Mucosa of rectum (tissue), 2 donors: Measurements from ENCODE around the gene LPIN2.

ENCODE experiments used
- H3K27ac ChIP-seq, 2 donors: one replicate each; pipeline ENCODE4 v1.7.0; 2013; ENCODE audit warnings: inconsistent platforms in 2 of 2, low read depth in 2 of 2, low read length in 2 of 2
- H3K27me3 ChIP-seq, 2 donors: one replicate each; pipeline ENCODE4 v1.7.0; 2013; ENCODE audit warnings: low read length in 2 of 2; ENCODE audit not compliant: control insufficient read depth in 2 of 2, insufficient read depth in 2 of 2
- H3K36me3 ChIP-seq, 2 donors: one replicate each; pipeline ENCODE4 v1.7.0; 2013; ENCODE audit warnings: low read length in 2 of 2; ENCODE audit not compliant: control insufficient read depth in 2 of 2, insufficient read depth in 2 of 2
- H3K4me1 ChIP-seq, 2 donors: one replicate each; pipeline ENCODE4 v1.7.0; 2013; ENCODE audit warnings: low read length in 2 of 2, mild to moderate bottlenecking in 1 of 2; ENCODE audit not compliant: control insufficient read depth in 2 of 2, insufficient read depth in 2 of 2
- H3K4me3 ChIP-seq, 2 donors: one replicate each; pipeline ENCODE4 v1.7.0; 2013; ENCODE audit warnings: low read length in 2 of 2
- H3K9ac ChIP-seq, 2 donors: one replicate each; pipeline ENCODE4 v1.7.0; 2013; ENCODE audit warnings: low read length in 2 of 2, low read depth in 1 of 2, mild to moderate bottlenecking in 1 of 2
- H3K9me3 ChIP-seq, 2 donors: one replicate each; pipeline ENCODE4 v1.7.0; 2013; ENCODE audit warnings: low read length in 2 of 2; ENCODE audit not compliant: control insufficient read depth in 2 of 2
- donor health status: healthy.
- donor health status: Normal muscosa, but diverticular disease.

The LPIN2 gene

DNA sequence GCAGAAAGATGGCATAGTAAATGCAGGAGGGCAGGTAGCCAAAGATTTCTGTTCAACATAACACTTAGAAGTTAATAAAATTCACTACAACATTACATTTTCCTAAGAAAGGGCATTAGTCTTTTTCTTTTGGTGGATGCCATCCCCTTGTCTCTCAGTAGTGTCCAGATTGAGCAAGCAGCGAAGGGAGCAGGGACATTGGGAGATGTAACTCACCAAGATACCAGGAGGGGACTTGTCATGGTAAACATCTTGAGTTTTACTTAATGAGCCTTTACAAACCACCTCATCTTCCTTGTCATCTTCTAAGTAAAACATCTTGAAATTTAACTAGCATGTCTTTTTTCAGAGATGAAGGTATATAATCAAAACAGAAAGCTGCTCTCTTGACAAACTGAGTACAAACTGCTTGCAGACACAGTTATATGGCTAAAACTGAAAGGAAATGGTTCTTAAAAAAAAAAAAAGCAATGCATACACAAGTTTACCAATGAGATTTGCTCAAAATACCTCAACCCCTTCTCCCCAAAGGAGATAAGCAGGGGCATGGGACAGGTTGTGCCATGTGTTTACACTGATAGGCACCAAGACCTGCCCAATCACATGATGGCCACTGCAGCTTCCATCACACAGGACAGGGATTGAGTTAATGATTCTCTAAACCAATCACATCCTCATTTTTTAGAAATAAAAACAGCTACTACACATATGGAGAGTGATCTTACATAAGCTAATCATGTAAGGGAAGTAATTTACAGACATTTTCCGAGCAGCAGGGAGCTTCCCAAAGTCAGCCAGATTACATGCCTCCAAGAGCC is 30.3 kb downstream of the LPIN2 start:
- peak overlapping the region; percentile 67 to 69 for H3K27ac ChIP-seq
- no peak overlapping the region for H3K9ac ChIP-seq
- H3K4me1 ChIP-seq, result peaks cover 44 to 54% of the 10 kb centered on the region in 2 donors
- no peaks in the 10 kb centered on the region for H3K27me3 ChIP-seq
- H3K4me3 ChIP-seq, result peak overlapping the region; percentile 39 to 62
- no peaks in the 10 kb centered on the region for H3K36me3 ChIP-seq
- no peaks in the 10 kb centered on the region for H3K9me3 ChIP-seq

DNA sequence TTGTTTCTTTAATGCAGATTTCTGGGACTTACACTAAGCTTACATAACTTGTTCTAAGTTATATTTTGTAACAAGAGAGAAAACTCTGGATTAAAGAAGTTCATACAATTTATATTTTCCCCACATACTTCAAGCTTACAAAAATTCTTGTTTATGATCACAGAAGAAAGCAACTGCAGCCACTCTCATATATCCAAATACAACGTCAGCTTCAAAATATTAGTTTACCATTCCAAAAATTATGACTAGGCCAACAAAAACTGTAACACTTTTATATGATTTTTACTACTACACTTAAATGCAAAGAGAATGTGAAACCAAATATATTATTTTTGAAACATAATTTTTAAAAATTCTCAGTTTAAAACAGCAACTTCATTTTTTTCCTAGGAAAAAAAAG is 30.9 kb downstream of the LPIN2 start:
- Histone ChIP-seq H3K4me3 (peak overlapping the region; percentile 39 to 62), H3K9ac (no peak overlapping the region), H3K4me1 (peaks cover 44 to 54% of the 10 kb centered on the region in 2 donors), H3K27ac (peak overlapping the region; percentile 67 to 69), H3K36me3 (no peaks in the 10 kb centered on the region), H3K9me3 (no peaks in the 10 kb centered on the region), H3K27me3 (no peaks in the 10 kb centered on the region)

- H3K4me3 ChIP-seq, result peak overlapping the region in 1 of 2 donors; percentile 55
- H3K4me1 ChIP-seq, result peaks cover 40 to 59% of the 10 kb centered on the region in 2 donors
- no peaks in the 10 kb centered on the region for H3K27me3 ChIP-seq
- no peaks in the 10 kb centered on the region for H3K36me3 ChIP-seq
- no peaks in the 10 kb centered on the region for H3K9me3 ChIP-seq
- peak overlapping the region in 1 of 2 donors; percentile 0 for H3K9ac ChIP-seq
- H3K27ac ChIP-seq, result peak overlapping the region; percentile 65 to 71
Measured at GRCh38 chr18:2981212-2981728, 31.7 kb downstream of the LPIN2 start.

DNA sequence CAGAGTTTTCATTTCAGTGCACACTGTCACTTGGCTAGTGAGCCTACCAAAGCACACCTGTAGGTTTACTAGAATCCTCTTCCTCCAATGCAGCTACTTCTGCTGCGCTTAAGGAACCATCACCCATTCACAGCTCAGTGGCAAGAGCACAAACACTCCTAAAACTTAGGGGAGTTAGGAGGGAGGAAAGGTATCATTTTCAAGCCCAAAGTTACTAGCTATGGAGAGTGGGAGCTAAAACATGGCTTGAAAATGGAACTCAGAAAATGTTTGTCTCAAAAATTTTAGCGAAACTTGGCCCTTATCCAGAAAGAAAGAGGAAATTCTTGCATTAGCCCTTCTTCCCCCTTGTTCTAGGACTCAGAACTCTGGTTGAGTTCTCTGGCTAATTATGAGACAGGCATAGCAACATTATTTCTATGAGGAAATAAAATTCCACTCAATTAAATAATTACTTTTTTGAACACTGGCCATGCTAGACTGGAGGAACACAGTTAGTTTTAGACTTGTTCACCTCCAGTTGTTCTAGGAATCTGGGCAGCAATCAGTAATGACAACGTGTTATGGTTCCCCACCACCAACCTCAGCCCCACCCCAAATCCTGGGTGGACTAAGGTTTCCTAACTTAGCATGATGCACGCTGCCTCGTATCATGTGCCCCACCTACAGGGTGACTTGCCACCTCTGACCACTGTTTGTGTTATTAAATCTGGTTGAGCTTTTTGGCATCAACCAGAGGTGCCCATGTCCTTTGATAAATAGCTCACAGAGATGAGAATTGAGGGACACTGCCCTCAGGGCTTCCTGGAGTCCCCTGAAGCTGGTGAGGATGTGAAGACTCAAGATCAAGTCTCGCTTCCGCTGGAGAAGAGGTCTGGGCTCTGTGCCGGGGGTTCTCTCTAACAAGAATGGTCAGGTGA is 32.8 kb downstream of the LPIN2 start:
- Histone ChIP-seq H3K4me1 (peaks cover 32 to 53% of the 10 kb centered on the region in 2 donors), H3K4me3 (peak overlapping the region in 1 of 2 donors; percentile 48), H3K9ac (peak overlapping the region in 1 of 2 donors; percentile 18)

GRCh38 chr18:2979129-2979528 is 33.8 kb downstream of the LPIN2 start:
- H3K27ac ChIP-seq, result peak overlapping the region; percentile 39 to 61

More for the DNA sequence above, 32.8 kb downstream of the LPIN2 start:
- H3K27ac ChIP-seq, result peak overlapping the region; percentile 65 to 71
- no peaks in the 10 kb centered on the region for H3K27me3 ChIP-seq
- H3K36me3 ChIP-seq, result no peaks in the 10 kb centered on the region
- no peaks in the 10 kb centered on the region for H3K9me3 ChIP-seq

DNA sequence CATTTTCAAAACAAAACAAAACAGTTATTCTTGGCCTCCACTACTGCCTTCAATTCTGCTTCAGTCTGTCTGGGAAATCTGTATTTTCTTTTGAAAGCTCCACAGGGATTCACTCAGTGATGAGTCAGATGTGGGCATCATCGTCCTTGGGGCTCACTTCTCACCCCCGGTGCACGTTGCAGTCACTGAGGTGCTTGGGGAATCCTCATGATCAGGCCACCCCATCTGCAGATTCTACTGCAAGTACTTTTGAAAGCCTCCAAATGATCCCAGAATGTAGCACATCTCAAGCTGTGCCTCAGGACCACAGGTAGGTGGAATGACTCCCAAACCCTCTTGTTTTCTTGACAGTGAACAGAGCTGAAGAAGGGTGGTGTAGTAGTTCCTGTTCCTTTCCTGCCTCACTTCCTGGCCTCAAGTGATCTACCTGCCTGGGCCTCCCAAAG is 34.3 kb downstream of the LPIN2 start:
- H3K27me3 ChIP-seq, result no peaks in the 10 kb centered on the region
- H3K27ac ChIP-seq, result peak overlapping the region; percentile 39 to 61
- H3K9ac ChIP-seq, result peak overlapping the region; percentile 2 to 16
- H3K9me3 ChIP-seq, result no peaks in the 10 kb centered on the region
- H3K36me3 ChIP-seq, result no peaks in the 10 kb centered on the region
- peak overlapping the region in 1 of 2 donors; percentile 1 for H3K4me3 ChIP-seq
- peaks cover 23 to 38% of the 10 kb centered on the region in 2 donors for H3K4me1 ChIP-seq

More at GRCh38 chr18:2979129-2979528, 33.8 kb downstream of the LPIN2 start:
- Histone ChIP-seq H3K4me3 (no peak overlapping the region), H3K9me3 (no peaks in the 10 kb centered on the region), H3K27me3 (no peaks in the 10 kb centered on the region), H3K36me3 (no peaks in the 10 kb centered on the region), H3K4me1 (peaks cover 28 to 43% of the 10 kb centered on the region in 2 donors), H3K9ac (no peak overlapping the region)

DNA sequence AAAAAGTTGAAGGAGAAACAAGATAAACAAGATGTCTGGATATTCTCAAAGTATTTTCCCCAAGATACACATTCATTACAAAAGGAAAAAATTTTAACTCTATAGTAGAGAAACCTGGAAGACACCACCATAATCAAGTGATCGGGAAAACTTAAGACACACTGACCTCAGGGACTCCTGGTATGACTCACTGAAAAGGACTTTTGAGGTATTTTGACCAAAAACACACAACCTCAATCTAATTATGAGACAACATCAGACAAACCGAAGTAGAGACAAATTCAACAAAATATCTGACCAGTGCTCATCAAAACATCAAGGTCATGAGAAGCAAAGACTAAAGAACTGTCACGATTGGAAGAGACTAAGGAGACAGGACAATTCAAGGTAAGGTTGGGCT is 34.7 kb downstream of the LPIN2 start:
- Histone ChIP-seq H3K9ac (peak overlapping the region; percentile 2 to 16), H3K4me1 (peaks cover 19 to 35% of the 10 kb centered on the region in 2 donors), H3K36me3 (no peaks in the 10 kb centered on the region), H3K4me3 (peak overlapping the region in 1 of 2 donors; percentile 1), H3K27me3 (no peaks in the 10 kb centered on the region), H3K9me3 (no peaks in the 10 kb centered on the region), H3K27ac (peak overlapping the region; percentile 39 to 61)

GRCh38 chr18:2976218-2977132 is 36.5 kb downstream of the LPIN2 start:
- peak overlapping the region in 1 of 2 donors; percentile 26 for H3K27ac ChIP-seq
- H3K9me3 ChIP-seq, result no peaks in the 10 kb centered on the region
- no peak overlapping the region for H3K9ac ChIP-seq
- peaks cover 13 to 24% of the 10 kb centered on the region in 2 donors for H3K4me1 ChIP-seq
- no peaks in the 10 kb centered on the region for H3K27me3 ChIP-seq
- H3K4me3 ChIP-seq, result no peak overlapping the region
- no peaks in the 10 kb centered on the region for H3K36me3 ChIP-seq

DNA sequence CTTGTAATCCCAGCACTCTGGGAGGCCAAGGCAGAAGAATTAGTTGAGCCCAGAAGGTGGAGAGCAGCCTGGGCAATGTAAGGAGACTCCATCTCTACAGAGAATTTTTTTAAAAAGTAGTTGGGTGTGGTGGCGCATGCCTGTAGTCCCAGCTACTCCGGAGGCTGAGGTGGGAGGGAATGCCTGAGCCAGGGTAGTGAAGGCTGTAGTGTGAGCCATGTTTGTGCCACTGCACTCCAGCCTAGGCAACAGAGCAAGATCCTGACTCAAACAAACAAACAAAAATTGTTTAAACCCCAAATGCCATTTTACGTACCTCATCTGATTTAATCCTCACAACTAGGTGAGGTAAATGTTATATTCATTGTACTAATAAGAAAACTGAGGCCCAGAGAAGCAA is 38.2 kb downstream of the LPIN2 start:
- peaks cover 14 to 21% of the 10 kb centered on the region in 2 donors for H3K4me1 ChIP-seq
- H3K27me3 ChIP-seq, result no peaks in the 10 kb centered on the region

More for the DNA sequence above, 38.2 kb downstream of the LPIN2 start:
- Histone ChIP-seq H3K36me3 (no peaks in the 10 kb centered on the region), H3K4me3 (no peak overlapping the region), H3K9me3 (no peaks in the 10 kb centered on the region), H3K27ac (no peak overlapping the region), H3K9ac (no peak overlapping the region)
